Activated CD4-positive, CD25-positive, alpha-beta regulatory T cell treated with anti-CD3 and anti-CD28 coated beads, Interleukin-2, amount 50 U/mL, for 24 hours (primary cell): ENCODE results near the gene HSPG2.

Source experiments
- ATAC-seq, 2 donors: fragments of 150-1000 bp; cut with Tn5 transposase; one replicate each; pipeline ENCODE4 v1.10.0; 2021; ENCODE audit warnings: mild to moderate bottlenecking in 1 of 2, moderate library complexity in 1 of 2

The HSPG2 gene

DNA sequence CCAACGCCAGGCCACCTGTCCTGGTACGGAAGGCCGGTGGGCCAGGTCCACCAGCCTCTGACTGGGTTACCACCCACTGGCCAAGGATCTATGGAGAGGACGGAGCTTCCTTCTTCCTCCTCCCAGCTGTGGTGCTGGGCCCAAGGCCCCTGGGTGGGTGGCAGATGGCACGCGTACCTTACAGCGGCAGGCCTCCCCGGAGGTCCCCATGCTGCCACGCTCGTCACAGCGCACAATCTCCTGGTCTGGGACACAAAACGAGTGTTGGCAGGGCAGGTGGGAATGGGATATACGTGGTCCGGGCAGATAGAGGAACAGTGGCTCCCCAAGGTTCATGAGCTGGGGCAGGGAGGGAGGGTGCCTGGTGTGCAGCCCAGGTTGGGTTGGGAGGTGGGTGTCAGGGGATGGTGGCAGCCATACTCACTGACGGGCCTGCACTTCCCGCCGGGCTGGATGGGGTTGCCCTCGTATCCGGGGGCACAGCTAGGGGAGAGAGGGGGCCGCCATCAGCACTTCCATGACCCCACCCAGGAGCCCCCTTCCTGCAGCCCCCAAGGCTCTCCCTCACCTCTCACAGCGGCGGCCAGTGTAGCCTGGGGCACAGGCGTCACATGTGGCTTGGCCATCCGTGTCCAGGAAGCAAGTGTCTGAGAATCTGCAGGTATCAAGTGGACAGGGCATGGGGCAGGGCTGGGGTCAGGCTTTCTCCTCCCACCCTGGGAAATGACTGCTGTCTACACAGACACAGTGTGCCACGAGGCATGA, 58.9 kb downstream of the HSPG2 start:
- ATAC-seq = no peak

DNA sequence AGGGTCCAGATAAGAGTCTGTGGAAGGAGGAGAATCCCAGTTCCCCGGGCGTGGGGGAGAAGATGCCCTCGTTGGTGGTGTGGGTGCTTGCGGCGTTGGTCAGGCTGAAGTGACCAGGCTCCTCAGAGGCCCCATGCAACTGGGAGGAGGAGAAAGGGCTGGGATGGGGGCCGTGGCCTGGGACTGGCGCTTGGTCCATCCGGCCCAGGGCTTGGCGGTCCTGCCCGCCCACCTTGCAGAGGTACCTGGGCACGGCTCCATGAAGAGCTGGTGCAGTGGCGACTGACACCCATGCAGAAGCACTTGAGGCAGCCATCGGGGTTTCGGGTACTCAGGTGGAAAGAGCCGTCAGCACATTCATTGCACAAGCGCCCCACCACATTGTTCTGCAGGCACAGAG, 60.8 kb downstream of the HSPG2 start:
- no peak for ATAC-seq

DNA sequence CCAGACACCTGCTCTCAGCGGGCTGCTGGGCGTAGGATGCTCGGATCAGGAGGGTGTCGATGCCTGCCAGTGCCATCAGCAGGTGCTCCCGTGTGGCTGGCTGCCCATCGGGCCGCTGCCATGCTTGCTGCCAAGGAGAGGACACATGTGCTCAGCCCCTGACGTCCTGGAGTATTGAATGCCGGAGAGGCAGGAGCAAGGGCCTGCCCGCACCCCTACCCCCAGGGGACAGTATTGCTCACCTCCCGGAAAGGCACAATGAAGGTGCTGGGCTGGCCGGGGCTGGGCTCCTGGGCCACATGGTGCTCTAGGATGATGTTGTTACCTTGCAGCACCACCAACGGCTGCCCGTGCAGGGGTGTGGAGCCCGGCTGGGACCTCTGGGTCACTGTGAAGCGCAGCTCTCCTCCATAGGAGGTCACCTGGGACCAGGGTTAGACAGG, 61.5 kb downstream of the HSPG2 start:
- no peak for ATAC-seq

DNA sequence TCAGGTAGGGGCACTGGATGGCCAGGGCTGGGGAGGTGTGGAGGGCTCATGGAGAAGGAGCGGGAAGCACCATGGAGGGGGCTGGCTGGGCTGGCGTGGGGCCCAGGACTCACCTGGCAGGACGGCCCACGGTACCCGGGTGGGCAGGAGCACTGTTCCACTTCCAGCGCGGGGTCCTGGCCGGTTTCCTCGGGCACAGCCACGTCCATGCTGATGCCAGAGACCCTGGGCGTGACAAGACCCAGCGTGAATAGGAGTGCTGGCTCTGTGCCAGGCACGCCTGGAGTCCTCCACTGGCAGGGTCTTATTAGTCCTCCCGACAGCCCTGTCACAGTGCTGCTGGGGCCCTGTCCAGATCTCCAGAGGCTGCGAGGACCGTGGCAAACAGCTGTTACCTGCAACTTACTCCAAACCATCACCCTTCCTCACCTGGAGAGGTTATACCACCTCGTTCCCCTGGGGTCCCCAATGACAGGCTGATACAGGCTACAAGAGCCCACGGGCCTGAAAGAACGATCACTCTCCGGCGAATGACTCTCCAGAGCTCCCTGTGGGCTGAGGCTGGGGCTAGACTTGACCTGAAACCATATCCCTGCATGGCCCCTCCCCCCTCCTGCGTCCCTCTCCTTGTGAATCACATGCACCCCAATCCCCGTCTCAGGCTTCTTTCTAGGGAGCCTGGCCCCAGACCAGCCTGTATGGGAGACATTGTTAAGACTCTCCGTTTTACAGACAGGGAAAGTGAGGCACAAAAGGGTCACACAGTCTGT, 62.1 kb downstream of the HSPG2 start:
- ATAC-seq = no peak

DNA sequence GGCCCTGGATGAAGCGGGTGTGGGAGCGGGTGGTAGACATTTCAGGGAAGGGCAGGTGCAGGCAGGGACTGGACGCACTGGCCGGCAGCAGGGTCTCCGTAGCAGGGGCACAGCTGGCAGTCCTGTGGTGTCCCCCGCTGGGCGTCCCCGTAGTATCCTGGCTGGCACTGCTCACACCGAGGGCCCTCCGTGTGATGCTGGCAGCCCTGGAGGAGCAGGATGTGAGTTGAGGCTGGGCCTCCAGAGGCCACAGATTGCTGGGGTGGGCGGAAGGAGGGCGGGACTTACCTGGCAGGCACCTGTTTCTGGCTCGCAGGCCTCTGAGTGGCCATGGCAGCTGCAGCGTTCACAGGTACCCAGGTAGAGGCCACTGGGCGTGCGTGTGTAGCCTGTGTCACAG, 62.8 kb downstream of the HSPG2 start:
- ATAC-seq = no peak

DNA sequence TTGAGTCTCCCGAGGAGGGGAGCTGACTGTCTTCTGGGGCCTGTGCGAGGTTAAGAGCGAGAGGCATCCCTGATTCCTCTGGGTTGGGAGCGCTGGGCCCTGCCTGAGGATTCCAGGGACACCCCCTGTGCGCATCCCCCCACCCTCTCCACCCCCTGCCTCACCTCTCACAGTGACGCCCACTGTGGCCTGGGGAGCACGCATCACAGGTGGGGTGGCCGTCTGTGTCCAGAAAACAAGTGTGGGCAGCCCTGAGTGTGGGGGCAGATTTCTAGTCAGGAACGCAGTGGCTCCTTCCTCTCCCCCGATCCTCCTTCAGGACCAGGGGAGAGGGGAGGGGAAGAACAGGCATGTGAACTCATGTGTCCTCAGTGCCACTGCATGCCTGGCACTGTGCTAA, 63.3 kb downstream of the HSPG2 start:
- no peak for ATAC-seq

DNA sequence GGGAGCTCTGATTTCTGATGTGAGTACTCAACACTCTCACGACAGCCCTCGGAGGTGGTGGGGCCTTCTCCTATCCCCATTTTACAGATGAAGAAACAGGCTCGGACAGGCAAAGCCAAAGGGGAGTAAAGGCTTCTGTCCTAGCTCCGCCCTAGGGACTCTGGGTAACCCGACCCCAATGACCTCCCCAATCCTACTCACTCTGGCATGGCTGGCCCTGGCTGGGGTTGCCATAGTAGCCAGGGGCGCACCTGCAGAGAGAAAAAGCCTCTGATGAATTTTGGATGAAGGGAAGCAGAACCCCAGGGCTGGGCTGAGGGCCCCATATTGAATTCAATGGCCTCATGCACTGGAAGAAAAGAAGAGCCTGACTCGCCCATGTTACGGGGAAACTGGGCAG, 63.9 kb downstream of the HSPG2 start:
- no peak for ATAC-seq

DNA sequence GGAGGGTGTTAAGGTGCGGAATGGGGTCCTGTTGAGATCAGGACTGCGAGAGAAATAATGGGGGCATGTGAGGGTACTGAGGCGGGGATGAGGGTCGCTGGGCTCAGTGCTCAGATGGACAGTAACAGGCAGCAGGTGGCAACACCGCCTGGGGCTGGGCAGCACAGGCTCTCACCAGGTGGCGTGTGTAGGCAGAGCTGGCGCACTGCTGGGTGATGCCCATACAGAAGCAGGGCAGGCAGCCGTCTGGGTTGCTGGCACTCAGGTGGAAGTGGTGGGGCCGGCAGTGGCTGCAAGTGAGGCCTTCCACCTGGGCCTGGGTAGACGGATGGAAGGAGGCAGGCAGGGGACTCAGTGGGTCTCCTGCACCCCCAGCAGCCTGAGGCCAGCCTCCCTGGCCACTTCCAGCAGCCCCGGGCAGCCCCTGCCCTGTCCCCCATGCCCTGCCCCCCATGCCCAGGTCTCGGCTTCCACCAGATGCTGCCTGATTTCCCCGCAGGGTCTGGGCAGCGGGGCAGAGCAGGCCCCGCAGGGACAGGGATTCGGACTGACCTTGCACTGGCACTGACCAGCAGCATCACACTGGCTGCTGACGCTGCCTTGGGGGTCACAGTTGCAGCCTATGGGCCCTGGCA, 64.5 kb downstream of the HSPG2 start:
- ATAC-seq = no peak

DNA sequence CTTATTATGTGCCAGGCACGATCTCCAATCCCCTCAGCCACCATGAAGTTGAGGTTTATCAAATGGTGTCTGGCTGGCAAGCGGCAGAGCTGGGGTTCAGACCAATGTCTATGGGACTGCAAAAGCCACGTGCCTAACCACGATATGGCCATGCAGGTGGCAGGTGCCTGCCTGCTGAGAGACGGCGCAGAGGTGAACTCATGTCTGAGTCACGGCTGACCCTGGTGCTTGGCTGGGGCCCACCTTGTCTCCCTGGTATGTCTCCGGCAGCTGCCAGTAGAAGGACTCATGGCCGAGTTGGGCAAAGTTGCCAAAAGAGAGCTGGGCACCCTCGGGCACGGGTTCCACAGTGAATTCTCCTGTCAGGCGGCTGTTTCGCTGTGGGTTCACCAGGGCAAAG, 65.2 kb downstream of the HSPG2 start:
- no peak for ATAC-seq

DNA sequence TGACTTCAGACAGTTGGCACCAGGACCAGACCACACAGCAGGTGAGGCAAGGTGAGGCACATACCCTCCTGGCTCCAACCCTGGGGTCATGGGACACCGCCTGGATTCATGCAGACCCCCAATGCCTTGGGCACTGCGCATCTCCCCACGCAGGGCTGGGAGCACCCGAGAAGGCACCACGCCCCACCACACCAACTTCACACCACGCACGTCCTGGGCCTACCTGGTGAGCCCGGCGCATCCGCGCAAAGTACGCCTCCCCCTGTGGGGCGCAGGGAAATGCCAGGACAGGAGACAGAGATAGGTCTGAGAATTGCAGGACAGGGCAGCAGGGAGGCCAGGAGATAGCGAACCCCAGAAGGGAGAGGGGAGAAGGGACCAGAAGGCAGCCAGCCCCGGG, 66.5 kb downstream of the HSPG2 start:
- no peak for ATAC-seq

DNA sequence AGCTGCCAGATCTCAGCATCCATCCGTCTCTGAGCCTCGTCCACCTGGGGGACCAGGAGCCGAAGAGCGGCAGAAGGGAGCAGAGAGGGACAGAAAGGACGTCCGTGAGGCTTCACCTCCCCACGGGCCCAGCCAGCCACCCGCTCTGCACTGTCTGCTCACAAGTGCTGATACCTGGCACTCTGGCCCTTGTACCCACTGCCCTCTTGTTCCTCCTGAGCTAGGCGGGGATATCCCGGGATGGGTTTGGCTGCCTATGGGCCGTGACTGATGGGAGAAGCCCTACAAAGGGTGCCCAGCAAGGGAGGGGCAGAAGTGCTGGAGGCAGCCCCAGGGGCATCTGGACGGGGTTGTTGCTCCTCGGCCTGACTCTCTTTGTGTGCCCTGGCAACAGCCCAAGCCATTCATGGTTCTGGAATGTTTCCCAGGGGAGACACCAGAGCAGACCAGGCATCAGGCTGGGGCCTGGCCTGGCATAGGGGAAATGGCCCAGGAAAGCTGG, 67.4 kb downstream of the HSPG2 start:
- ATAC-seq = no peak

DNA sequence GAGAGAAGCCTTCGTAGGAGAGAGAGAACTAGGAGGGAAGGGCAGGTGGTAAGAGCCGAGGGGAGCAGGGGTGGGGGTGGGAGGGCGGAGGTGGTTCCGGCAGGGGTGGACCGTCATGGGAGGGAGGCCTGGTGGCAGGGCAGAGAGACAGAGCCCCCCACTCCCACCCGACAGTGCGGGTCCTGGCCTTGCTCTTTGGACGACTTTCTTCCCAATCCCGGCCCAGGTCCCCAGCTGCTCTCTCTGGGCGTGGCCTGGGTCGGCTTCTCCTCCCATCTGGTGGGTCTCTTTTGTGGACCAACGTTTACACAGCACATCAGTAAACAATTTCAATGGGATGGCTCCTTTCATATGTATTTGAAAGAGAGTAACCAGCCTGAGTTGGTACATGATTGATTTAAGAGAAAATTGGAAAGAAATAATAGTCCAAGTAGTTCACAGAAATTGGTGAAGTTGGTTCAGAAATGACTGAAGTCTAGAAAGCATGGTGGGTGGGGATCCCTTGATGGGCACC, 68.1 kb downstream of the HSPG2 start:
- no peak for ATAC-seq

DNA sequence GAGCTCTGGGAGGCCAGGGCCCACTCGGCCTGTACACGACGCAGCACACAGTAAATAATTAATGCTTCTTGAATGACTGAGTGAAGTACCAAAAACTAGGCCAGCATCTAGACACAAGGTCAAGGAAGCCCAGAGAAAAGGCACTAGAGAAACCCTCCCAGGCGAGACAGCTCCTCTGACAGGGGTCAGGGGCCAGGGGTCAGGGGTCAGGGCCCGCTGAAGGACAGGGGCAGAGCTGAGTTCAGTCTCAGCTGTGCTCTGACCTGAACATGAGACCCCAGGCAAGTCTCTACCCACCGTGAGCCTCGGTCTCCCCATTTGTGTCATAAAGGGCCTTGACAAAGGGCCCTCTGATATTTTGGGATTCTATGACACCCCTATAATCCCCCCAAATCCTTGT, 68.6 kb downstream of the HSPG2 start:
- no peak for ATAC-seq

DNA sequence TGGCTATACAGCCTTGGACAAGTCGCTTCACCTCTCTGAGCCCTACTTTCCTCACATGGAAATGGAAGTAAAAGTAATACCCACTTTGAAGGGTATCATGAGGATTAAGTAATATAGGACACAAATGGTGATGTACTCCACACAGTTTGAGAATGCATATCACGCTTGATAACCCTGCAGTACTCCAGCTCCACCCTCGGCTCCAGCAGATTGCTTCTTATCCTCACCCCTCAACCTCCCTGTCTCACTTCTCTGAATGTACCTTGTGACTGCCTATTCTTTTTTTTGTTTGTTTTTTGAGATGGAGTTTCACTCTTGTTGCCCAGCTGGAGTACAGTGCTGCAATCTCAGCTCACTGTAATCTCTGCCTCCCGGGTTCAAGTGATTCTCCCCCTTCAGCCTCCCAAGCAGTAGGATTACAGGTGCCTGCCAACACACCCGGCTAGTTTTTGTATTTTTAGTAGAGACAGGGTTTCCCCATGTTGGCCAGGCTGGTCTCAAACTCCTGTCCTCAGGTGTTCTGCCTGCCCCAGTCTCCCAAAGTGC, 69.6 kb downstream of the HSPG2 start:
- ATAC-seq = no peak

DNA sequence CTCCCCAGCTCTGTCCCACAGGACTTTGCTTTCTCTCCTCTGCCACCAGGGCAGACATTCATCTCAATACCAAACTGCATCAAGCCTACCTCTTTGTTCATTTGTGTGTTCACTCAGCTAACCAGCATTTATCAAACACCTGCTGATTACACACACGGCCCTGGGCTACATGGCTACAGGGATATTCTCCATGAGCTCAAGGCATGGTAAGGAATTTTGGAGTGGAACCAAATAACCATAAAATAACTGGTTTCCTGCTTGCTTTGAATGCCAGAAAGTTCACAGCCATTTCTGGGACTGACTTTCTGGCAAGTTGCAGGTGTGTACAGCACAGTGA, 70.4 kb downstream of the HSPG2 start:
- ATAC-seq = no peak

DNA sequence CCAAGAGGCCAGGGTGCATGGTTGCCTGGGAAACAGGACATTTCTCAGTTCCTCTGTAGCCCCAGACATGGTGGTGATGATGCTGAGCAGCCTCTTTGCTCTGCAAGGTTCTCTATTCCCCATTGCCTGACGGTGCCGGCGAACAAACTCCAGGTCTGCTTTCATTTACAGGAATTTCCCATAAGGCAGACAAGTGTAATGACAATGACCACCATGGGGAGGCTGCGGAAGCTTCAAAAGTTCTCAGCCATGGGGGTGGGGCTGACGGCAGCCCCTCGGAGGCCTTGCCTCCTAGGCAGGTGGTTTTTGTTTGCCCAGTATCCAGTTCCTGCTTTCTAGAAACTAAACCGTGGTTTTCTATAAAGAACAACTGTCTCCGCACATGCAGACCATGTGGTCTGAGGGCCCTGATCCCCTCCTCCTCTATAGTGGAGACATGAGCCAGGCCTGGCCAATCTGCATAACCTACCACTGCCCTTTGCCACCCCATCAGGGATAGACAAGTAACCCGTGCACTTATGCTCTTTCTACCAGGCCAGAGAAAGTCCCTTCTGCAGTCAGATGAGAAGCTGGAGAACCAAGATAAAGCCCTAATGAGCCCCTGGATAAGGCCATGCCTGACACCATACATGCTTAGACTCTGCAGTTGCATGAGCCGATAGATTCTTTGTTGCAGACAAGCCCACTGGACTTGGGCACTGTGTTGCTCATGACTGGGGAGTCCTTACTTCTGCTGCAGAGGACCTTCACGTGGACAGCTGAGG, 71.0 kb downstream of the HSPG2 start:
- no peak for ATAC-seq

DNA sequence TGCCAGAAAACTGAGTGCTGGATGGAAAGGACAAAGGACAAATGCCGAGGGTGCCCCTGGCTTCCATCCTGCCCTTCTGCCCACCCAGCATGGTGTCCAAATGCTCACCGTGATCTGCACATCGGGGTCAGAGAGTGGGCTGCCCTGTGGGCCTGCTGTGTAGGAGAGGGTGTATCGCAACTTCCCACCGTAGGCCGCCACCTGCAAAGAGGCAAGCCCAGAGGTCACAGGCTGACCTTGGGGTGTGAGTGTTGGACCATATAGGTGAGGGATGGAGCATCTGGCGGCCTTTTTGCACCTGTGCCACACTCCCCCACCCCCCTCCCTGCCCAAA, 71.5 kb downstream of the HSPG2 start:
- no peak for ATAC-seq

DNA sequence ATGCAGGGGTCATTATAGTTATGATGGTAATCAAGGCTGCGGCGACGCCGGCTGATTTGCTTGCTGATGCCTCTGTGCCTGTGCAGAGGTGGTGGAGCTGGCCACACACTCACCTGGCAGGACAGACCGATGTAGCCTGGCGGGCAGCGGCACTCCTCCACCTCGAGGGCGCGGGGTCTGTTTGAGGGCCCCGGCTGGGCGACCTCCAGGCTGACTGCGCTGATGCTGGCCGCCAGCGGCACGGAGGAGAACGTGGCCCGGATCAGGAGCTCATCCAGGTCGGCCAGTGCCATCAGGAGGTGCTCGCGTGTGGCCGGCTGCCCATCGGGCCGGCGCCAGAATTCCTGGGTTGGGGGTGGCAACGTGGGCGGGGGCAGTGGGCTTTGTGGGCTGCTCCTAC, 72.4 kb downstream of the HSPG2 start:
- no peak for ATAC-seq

DNA sequence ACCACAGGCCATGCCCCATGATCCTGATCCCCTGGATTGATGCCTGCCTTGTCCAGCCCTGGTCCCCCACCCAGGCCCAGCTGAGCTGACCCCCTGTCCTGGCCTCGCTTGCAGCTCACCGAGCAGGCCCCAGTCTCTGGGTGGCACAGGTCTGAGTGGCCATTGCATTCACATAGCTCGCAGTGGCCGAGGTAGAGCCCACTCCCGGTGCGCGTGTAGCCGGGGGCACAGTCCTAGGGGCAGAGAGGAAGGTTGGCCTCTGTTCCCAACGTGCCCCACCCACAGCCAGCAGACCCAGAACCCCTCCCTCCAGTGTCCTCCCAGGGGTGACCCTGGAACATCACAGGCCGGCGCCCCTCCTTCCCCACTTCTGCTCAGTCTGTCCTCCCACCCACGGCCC, 73.1 kb downstream of the HSPG2 start:
- no peak for ATAC-seq

DNA sequence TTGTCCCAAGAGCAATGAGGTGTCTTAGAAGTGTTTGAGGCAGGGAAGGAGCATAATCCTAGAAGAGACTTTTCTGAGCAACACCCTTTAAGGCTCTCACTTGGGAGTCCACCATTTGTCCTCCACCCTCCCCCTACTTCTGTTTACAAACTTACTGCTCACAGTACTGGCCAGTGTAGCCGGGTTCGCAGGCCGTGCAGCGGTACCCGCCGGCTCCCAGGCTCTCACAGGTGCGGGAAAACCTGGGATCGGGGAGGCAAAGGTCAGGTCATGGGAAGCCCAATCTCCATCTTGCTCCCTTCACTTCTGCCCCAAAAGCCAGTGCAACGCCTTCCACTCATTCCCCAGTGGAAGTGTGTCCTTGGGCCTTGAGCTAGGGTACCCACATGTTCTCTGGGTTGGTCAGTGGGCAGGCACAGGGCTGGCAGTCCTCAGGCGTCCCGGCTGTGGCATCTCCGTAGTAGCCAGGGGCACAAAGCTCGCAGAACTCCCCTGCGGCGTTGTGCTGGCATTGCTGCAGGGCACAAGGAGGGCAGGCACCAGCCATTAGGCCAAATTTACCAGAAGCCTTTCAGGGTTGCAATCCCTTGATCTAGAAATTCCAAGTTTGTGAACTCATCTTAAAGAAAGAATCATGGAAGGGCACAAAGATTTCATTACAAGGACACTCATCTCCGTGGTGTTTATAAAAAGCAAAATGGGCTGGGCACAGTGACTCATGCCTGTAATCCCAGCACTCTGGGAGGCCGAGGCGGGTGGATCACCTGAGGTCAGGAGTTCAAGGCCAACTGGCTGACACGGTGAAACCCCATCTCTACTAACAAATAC, 75.3 kb downstream of the HSPG2 start:
- no peak for ATAC-seq

DNA sequence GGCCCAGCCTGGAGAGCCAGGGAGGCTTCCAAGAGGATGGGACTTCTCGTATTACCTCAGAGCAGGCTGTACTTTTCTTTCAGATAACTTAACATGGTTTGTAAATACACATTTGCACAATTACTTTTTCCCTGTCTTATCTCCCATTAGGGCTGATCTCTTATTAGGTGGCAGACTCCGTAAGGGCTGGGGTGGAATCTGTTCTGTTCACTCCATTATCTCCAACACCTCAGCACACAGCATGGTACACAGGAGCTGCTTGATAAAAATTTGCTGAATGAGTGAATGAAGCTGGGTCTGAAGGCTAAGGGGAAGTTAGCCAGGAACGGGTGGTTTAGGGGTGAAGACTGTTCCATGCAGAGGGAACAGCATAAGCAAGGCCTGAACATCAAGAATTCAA, 76.1 kb downstream of the HSPG2 start:
- ATAC-seq = no peak

DNA sequence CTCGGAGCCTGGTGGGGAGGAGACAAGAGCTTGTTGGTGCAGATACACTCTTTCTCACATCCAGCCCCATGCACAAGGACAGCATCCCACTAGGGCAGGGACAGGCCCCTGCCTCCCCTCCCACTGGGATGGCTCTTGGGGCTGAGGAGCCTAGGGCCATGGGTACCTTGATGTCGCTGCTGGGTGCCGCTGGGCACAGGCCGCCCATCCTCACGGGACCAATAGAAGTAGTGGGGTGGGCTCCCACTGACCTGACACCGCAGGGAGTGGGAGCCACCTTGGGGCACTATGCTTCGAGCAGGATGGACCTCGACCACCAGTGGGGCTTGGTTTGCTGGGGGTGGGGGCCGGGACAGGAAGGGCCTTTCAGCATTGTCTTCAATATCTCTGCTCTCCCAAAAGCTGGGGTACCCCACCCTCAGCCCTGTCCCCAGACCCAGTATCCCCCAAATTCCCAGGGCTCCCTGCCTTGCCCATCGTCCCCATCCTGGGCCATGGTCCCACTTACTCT, 77.4 kb downstream of the HSPG2 start:
- ATAC-seq = no peak
